K562 (cell line): Measurements from ENCODE around the gene SOCS4. TPM values are rescaled to one million over a fixed set of nuclear protein-coding genes. Genes with fewer than 3 reads are reported as not detected.

Source experiments
- ARID1B ChIP-seq: fragments of 450-650 bp; IDR thresholded peaks from 2 replicates; pipeline ENCODE4 v1.6.1; 2016; ENCODE audit warnings: antibody characterized with exemption, mild to moderate bottlenecking, inconsistent platforms
- CBX2 ChIP-seq: fragments of 200-600 bp; sonication (generic); IDR thresholded peaks from one replicate; pipeline ENCODE4 v1.6.1; 2012; ENCODE audit warnings: mild to moderate bottlenecking, low read length, inconsistent platforms; ENCODE audit not compliant: insufficient read depth, poor library complexity, severe bottlenecking
- CREB3 ChIP-seq: fragments of 450-650 bp; conservative IDR thresholded peaks from 2 replicates; pipeline ENCODE4 v1.6.1; 2016; ENCODE audit warnings: missing genetic modification characterization, low read depth, mild to moderate bottlenecking, missing compliant biosample characterization, moderate library complexity
- CREM ChIP-seq: IDR thresholded peaks from 2 replicates; pipeline ENCODE4 v1.6.1; 2014; ENCODE audit warnings: antibody characterized with exemption, low read depth
- HDGF ChIP-seq: fragments of 450-650 bp; IDR thresholded peaks from 2 replicates; pipeline ENCODE4 v1.6.1; 2016
- MBD1 ChIP-seq: fragments of 250-450 bp; sonication (Bioruptor Pico); IDR thresholded peaks from 2 replicates; pipeline ENCODE4 v1.8.0; 2022; ENCODE audit warnings: inconsistent platforms
- MCM7 ChIP-seq, 2 experiments: fragments of 450-650 bp; IDR thresholded peaks; 2 replicates each; pipeline ENCODE4 v1.6.1; 2016 to 2018
- MIER1 ChIP-seq: fragments of 450-650 bp; IDR thresholded peaks from 2 replicates; pipeline ENCODE4 v1.6.1; 2016; ENCODE audit warnings: antibody characterized with exemption, mild to moderate bottlenecking, low read depth
- MLLT1 ChIP-seq, 2 experiments: fragments of 450-650 bp; IDR thresholded peaks; 2 replicates each; pipeline ENCODE4 v1.6.1; 2016
- MYC ChIP-seq, 2 experiments: fragments of 250-450 bp in 1 of 2; sonication (Bioruptor Pico) in 1 of 2; IDR thresholded peaks; 2 replicates each; pipeline versions ENCODE4 v1.5.1 to v1.6.1; 2012 to 2021; ENCODE audit warnings: low read depth in 2 of 2, borderline replicate concordance in 1 of 2, improper control_type of control experiment in 1 of 2, low read length in 1 of 2, mild to moderate bottlenecking in 1 of 2, moderate library complexity in 1 of 2
- POLR2AphosphoS2 ChIP-seq: IDR thresholded peaks from 2 replicates; pipeline ENCODE4 v1.6.1; 2012; ENCODE audit warnings: low read length, improper control_type of control experiment
- PRPF4 ChIP-seq: fragments of 200-400 bp; formaldehyde crosslinking; IDR thresholded peaks from one replicate; pipeline ENCODE4 v1.6.1; 2017; ENCODE audit warnings: low read length, low read depth, mild to moderate bottlenecking; ENCODE audit not compliant: insufficient read depth, poor library complexity, severe bottlenecking
- RBM39 ChIP-seq: fragments of 200-400 bp; formaldehyde crosslinking; optimal IDR thresholded peaks from 2 replicates; pipeline ENCODE3; 2018; ENCODE audit warnings: low read depth, low read length
- RNF2 ChIP-seq: sonication (generic); IDR thresholded peaks from 2 replicates; pipeline ENCODE4 v1.6.1; 2016
- SIN3B ChIP-seq: fragments of 450-650 bp; IDR thresholded peaks from 2 replicates; pipeline ENCODE4 v1.6.1; 2017; ENCODE audit warnings: low read depth, mild to moderate bottlenecking, moderate library complexity
- SRSF1 ChIP-seq: fragments of 200-400 bp; formaldehyde crosslinking; IDR thresholded peaks from 2 replicates; pipeline ENCODE4 v1.6.1; 2017; ENCODE audit warnings: mild to moderate bottlenecking, low read depth, low read length, moderate library complexity
- TCF7L2 ChIP-seq: fragments of 150-350 bp; IDR thresholded peaks from 2 replicates; pipeline ENCODE4 v1.6.1; 2016; ENCODE audit warnings: low read depth, mild to moderate bottlenecking, low read length, moderate library complexity
- USF1 ChIP-seq: sonication (generic); formaldehyde crosslinking; IDR thresholded peaks from 2 replicates; pipeline ENCODE4 v1.9.0; 2022; ENCODE audit warnings: mild to moderate bottlenecking, missing genetic modification reagents
- ZKSCAN3 ChIP-seq: fragments of 250-450 bp; sonication (Bioruptor Pico); IDR thresholded peaks from 2 replicates; pipeline ENCODE4 v1.4.0; 2020
- ZNF311 ChIP-seq: fragments of 250-450 bp; sonication (Bioruptor Pico); IDR thresholded peaks from 2 replicates; pipeline ENCODE4 v1.4.0; 2020; ENCODE audit warnings: mild to moderate bottlenecking, moderate library complexity
- ZNF639 ChIP-seq, 2 experiments: fragments of 200-800 bp in 1 of 2; sonication (Bioruptor generic) in 1 of 2; sonication (generic) in 1 of 2; formaldehyde crosslinking in 1 of 2; IDR thresholded peaks in 1 of 2; conservative IDR thresholded peaks in 1 of 2; 2 replicates each; pipeline versions ENCODE4 v1.5.0 to v1.6.1; 2016 to 2020; ENCODE audit warnings: missing compliant biosample characterization in 1 of 2, missing genetic modification characterization in 1 of 2, missing genetic modification reagents in 1 of 2
- polyA plus RNA-seq, 8 experiments: library from polyadenylated mRNA; depleted of rRNA in 4 of 8; stranded (reverse) in 5 of 8; unstranded in 3 of 8; fragments of >200 nt; fragmentation: Nextera tagmentation in 2 of 8; fragmentation: Illumina TruSeq in 1 of 8; extraction: Ambion mirVana in 2 of 8; extraction: Trizol in 1 of 8; gene quantifications; 2 replicates each; pipeline versions ENCODE4 v1.2.1 to v1.2.3, GENCODE V29; 2011 to 2014; ENCODE audit warnings: inconsistent platforms in 1 of 8, missing spikeins in 1 of 8
- total RNA-seq, 7 experiments: library from RNA; depleted of rRNA in 6 of 7; stranded (reverse); fragments of >200 nt in 6 of 7; fragmentation: Illumina TruSeq in 2 of 7; extraction: Trizol in 2 of 7; gene quantifications; 2 replicates each; pipeline versions ENCODE4 v1.2.1 to v1.2.3, GENCODE V29; 2011 to 2021; ENCODE audit warnings: low replicate concordance in 1 of 7

The SOCS4 gene
- total and polyA plus RNA-seq, 9 of the 15 experiments (the other 6 are each of a cell fraction or from before 2014, with no cell fraction given) = 2.6 to 12.7 (median 9.7) TPM

GRCh38 chr14:55051423-55052268 is 24.6 kb downstream of the SOCS4 start, which contains the start of gene MAPK1IP1L (continued):
- TF ChIP-seq ZNF639 (CRISPR knock-in tag; conservative IDR thresholded peaks at IDR 0.05 in 1 of 2, IDR thresholded peaks at IDR 0.05 in 1 of 2) (peak in 1 of 2 experiments; percentile 82; a peak in 2 of 4 replicates), PRPF4 (peak; percentile 83), SRSF1 (no peak), USF1 (CRISPR knock-in tag) (no peak), MYC (IDR thresholded peaks at IDR 0.05; ENCODE audit: low read depth, low read length) (peak; percentile 88), MYC (CRISPR knock-in tag; IDR thresholded peaks at IDR 0.05; ENCODE audit: borderline replicate concordance, low read depth) (peak; percentile 37; the same call in 1 of the 2 replicates), CBX2 (no peak), POLR2AphosphoS2 (no peak; the same call in 1 of the 2 replicates), SIN3B (peak; percentile 57; the same call in 1 of the 2 replicates), CREM (peak; percentile 95), RBM39 (no peak), RNF2 (peak; percentile 48; the same call in 1 of the 2 replicates), HDGF (no peak), TCF7L2 (no peak), ARID1B (no peak), ZKSCAN3 (CRISPR knock-in tag) (no peak), MLLT1 (IDR thresholded peaks at IDR 0.05) (peak in 1 of 2 experiments; percentile 6; a peak in 1 of 4 replicates), MIER1 (no peak), CREB3 (tag) (no peak), MBD1 (CRISPR knock-in tag) (no peak), MCM7 (IDR thresholded peaks at IDR 0.05) (no peak), ZNF311 (CRISPR knock-in tag) (no peak)
